ENCODE results near the gene ANKRD40.

Gene ANKRD40

DNA sequence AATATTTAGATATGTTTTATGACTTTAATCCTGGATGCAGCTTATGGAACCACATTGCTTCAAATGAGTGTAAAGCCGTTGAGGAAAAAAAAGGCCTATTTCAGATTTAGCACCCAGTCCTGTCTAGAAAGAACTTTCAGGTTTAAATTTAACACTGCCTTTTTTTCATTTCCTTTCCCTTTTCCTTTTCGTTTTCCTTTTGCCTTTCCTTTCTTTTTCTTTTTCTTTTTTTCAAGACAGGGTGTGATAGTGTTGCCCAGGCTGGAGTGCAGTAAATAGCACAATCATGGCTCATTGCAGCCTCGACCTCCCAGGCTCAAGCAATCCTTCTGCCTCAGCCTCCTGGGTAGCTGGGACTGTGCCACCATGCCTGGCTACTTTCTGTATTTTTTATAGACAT, 27.6 kb upstream of the ANKRD40 start:
- TF ChIP-seq, protein P1, sequence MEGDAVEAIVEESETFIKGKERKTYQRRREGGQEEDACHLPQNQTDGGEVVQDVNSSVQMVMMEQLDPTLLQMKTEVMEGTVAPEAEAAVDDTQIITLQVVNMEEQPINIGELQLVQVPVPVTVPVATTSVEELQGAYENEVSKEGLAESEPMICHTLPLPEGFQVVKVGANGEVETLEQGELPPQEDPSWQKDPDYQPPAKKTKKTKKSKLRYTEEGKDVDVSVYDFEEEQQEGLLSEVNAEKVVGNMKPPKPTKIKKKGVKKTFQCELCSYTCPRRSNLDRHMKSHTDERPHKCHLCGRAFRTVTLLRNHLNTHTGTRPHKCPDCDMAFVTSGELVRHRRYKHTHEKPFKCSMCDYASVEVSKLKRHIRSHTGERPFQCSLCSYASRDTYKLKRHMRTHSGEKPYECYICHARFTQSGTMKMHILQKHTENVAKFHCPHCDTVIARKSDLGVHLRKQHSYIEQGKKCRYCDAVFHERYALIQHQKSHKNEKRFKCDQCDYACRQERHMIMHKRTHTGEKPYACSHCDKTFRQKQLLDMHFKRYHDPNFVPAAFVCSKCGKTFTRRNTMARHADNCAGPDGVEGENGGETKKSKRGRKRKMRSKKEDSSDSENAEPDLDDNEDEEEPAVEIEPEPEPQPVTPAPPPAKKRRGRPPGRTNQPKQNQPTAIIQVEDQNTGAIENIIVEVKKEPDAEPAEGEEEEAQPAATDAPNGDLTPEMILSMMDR (IDR thresholded peaks at IDR 0.05; ENCODE audit: low read depth, low read length, poor library complexity, severe bottlenecking): no peak
- H3K27me3 ChIP-seq (ENCODE audit: control insufficient read depth, low read length): no peaks in the 10 kb centered on the region
- H3K79me2 ChIP-seq (ENCODE audit: control insufficient read depth, low read length): peaks cover 100% of the 10 kb centered on the region
- no peaks in the 10 kb centered on the region for H3K9me3 ChIP-seq (ENCODE audit: control insufficient read depth, insufficient read depth, low read length)
- no peak overlapping the region for H3K27ac ChIP-seq (ENCODE audit: low read depth, low read length)
- no peak overlapping the region for H3K4me2 ChIP-seq (ENCODE audit: low read length)
- H3F3A ChIP-seq (ENCODE audit: control insufficient read depth, insufficient read depth): peaks cover 4% of the 10 kb centered on the region
- peaks cover 10% of the 10 kb centered on the region for H3K4me1 ChIP-seq (ENCODE audit: control insufficient read depth, low read length)
- H3K4me3 ChIP-seq (ENCODE audit: low read length): no peak overlapping the region
- peaks cover 30% of the 10 kb centered on the region for H4K20me1 ChIP-seq (ENCODE audit: control insufficient read depth, insufficient read depth, low read depth, low read length)
- no peaks in the 10 kb centered on the region for H3K9me2 ChIP-seq (replicated peaks; ENCODE audit: control insufficient read depth, low read length)
- H3K36me3 ChIP-seq (ENCODE audit: control insufficient read depth, low read length): peaks cover 76% of the 10 kb centered on the region

GRCh38 chr17:50731575-50732460, 24.1 kb upstream of the ANKRD40 start:
- H3K27me3 ChIP-seq (ENCODE audit: control insufficient read depth, low read length): no peaks in the 10 kb centered on the region
- peaks cover 58% of the 10 kb centered on the region for H3K36me3 ChIP-seq (ENCODE audit: control insufficient read depth, low read length)
- peaks cover 100% of the 10 kb centered on the region for H3K79me2 ChIP-seq (ENCODE audit: control insufficient read depth, low read length)
- H4K20me1 ChIP-seq (ENCODE audit: control insufficient read depth, insufficient read depth, low read depth, low read length): peaks cover 41% of the 10 kb centered on the region
- H3K4me3 ChIP-seq (ENCODE audit: low read length): no peak overlapping the region
- H3K4me1 ChIP-seq (ENCODE audit: control insufficient read depth, low read length): peaks cover 10% of the 10 kb centered on the region
- no peaks in the 10 kb centered on the region for H3K9me3 ChIP-seq (ENCODE audit: control insufficient read depth, insufficient read depth, low read length)
- H3F3A ChIP-seq (ENCODE audit: control insufficient read depth, insufficient read depth): peaks cover 4% of the 10 kb centered on the region
- no peak overlapping the region for H3K4me2 ChIP-seq (ENCODE audit: low read length)
- no peak overlapping the region for H3K27ac ChIP-seq (ENCODE audit: low read depth, low read length)
- TF ChIP-seq, protein P1 (IDR thresholded peaks at IDR 0.05; ENCODE audit: low read depth, low read length, poor library complexity, severe bottlenecking): no peak
- no peak for TF ChIP-seq EZH2phosphoT487 (IDR thresholded peaks at IDR 0.05; ENCODE audit: borderline replicate concordance, low read length)
- H3K9me2 ChIP-seq (replicated peaks; ENCODE audit: control insufficient read depth, low read length): no peaks in the 10 kb centered on the region

DNA sequence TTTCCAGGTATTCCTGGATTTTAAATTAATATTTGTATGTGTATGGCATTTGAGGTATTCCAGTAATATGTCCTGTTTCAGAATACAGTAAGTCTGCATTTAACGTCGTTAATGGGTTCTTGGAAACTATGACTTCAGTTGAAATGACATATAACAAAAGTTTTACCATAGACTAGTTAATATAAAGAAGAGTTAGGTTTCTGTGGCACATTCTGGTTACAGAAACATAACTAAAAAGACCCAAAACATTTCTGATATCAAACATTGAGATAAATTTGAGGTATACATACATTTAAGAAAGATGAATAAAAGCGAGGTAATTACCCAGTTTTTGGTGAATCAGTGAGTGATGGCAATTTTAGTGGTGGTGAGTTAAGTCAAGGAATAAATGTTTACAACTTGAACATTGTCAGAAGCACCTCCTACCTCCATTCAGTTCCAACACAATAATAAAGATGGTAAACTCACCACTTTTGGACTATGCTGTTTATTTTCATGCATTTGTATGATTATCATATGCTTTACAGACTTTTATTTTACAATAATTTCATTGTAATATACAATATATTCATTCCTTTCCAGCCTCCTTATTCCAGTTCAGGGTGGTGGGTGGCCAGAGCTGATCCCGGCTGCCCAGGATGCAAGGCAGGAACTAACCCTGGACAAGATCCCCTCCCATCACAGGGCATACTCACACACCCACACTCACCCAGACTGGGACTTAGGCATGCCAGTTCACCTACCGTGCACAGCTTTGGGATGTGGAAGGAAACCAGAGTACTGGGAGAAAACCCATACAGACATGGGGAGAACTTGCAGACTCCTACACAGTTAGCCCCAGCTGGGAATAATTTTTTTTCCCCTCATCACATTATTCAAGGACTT, 21.4 kb upstream of the ANKRD40 start:
- Histone ChIP-seq H3F3A (ENCODE audit: control insufficient read depth, insufficient read depth) (peaks cover 2% of the 10 kb centered on the region; the same call in 1 of the 2 replicates), H3K27me3 (ENCODE audit: control insufficient read depth, low read length) (no peaks in the 10 kb centered on the region), H3K9me3 (ENCODE audit: control insufficient read depth, insufficient read depth, low read length) (no peaks in the 10 kb centered on the region), H3K4me1 (ENCODE audit: control insufficient read depth, low read length) (peaks cover 15% of the 10 kb centered on the region), H3K4me2 (ENCODE audit: low read length) (no peak overlapping the region), H3K4me3 (ENCODE audit: low read length) (no peak overlapping the region), H3K79me2 (ENCODE audit: control insufficient read depth, low read length) (peaks cover 100% of the 10 kb centered on the region), H3K27ac (ENCODE audit: low read depth, low read length) (no peak overlapping the region), H3K36me3 (ENCODE audit: control insufficient read depth, low read length) (peaks cover 60% of the 10 kb centered on the region), H3K9me2 (replicated peaks; ENCODE audit: control insufficient read depth, low read length) (no peaks in the 10 kb centered on the region), H4K20me1 (ENCODE audit: control insufficient read depth, insufficient read depth, low read depth, low read length) (peaks cover 48% of the 10 kb centered on the region)
- no peak for TF ChIP-seq EZH2phosphoT487 (IDR thresholded peaks at IDR 0.05; ENCODE audit: borderline replicate concordance, low read length)
- TF ChIP-seq, protein P1 (IDR thresholded peaks at IDR 0.05; ENCODE audit: low read depth, low read length, poor library complexity, severe bottlenecking): no peak

Data from DOHH2 (cell line).